RPMI8226 (cell line): ENCODE data around the gene FCHSD1.
"Not testable (repeated sequence)": the region's sequence is repeated elsewhere in the genome, so short reads cannot be mapped to it uniquely, and the experiment has no call there.

Experiments used
- DNase-seq: peaks from one replicate; pipeline ENCODE4 v3.0.0-alpha.2; 2015

The FCHSD1 gene

DNA sequence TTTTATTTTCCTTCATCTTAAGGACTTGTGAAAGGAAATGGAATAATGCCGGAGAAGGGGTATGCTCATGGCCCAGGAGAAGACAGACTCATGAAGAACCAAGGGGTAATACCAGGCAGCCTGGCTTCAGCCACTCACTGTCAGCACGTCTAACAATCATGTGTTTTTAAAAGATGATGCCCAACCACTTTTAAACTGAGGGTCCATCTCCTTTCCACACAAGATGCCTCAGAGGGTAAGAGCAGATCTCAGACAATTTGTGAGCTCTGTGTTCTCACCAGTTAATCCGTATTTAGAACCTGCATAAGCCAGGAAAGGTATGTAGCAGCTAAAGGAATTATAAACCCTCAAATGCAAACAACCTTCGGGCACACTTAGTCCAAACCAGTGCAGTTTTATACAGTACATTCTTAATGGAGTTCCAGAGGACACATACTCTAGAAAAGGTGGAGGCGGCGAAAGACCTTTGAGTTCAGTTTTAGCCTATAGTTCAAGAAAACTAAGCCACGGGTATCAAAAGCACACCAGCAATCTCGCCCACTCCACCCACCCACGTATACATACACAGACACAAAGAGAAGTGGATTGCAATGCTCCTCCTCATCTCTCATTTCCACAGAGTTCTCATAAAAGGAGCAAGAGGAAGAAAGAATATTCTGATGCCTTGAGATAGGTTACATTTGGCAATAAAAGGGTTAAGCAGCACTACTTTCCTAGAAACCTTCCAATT, 35.1 kb downstream of the FCHSD1 start:
- DNase-seq: no peak

- DNase-seq: no peak
Measured at GRCh38 chr5:141613344-141613743, 37.9 kb downstream of the FCHSD1 start.

DNA sequence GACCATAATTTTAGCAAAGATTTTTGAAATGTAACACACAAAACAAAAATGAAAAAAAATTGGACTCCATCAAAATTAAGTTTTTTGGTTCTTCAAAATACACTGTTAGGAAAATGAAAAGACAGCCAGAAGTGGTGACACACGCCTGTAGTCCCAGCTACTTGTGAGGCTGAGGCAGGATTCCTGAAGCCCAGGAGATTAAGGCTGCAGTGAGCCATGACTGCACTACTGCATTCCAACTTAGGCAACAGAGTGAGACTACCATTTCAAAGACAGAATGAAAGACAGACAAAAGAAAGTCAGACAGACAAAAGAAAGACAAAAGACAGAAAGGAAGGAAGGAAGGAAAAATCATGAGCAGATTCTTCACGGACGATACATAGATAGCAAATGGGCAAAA, 39.9 kb downstream of the FCHSD1 start:
- DNase-seq: no peak

DNA sequence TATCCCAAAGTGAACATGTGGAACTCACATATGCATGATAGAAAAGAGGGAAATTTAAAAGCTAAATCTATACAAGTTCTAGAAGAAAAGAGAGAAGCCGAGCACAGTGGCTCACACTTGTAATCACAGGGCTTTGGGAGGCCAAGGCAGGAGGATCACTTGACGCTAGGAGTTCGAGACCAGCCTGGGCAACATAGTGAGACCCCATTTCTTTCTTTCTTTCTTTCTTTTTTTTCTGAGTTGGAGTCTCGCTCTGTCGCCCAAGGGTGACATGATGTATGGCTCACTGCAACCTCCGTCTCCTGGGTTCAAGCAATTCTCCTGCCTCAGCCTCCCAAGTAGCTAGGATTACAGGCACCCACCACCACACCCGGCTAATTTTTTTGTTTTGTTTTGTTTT, 41.3 kb downstream of the FCHSD1 start:
- DNase-seq: not testable (repeated sequence)

DNA sequence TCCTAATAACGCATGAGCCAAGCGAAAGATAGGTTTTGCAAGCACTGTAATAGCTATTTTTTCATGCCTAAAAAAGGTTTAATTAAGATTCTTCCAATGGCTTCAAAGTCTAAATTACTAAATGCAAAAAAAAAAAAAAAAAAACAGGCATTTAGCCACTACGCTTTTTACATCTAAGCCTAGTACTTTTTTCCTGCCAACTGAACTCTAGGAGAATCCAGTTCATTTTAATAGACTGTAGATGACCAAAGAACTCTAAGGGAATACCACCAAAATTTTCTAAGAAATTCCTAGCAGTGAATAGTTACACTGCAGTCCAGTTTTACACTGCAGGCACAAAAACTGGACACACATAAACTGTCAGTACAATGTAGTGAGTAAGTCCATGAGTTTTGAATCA, 42.2 kb downstream of the FCHSD1 start:
- DNase-seq: no peak

DNA sequence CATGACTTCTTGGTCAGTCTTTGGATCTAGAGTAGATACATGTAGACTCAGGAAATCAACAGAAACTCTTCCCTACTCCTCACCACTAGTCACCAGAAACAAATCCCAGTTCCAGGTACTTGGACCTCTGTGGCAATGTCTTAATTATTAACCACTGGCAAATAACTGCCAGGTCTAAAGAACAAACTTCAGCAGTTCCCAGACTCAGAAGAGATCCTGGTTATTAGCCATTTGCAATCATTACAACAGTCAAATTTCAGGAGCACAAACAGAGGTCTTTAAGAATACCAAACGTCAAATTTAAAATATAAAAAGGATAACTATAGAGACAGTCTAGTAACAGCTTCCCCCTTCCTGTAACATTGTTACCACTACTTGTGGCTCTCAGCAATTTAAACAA, 42.7 kb downstream of the FCHSD1 start:
- no peak for DNase-seq

GRCh38 chr5:141608046-141608445, 43.2 kb downstream of the FCHSD1 start:
- no peak for DNase-seq

- DNase-seq: peak; percentile 87
Measured at GRCh38 chr5:141605523-141606277, 45.5 kb downstream of the FCHSD1 start.

DNA sequence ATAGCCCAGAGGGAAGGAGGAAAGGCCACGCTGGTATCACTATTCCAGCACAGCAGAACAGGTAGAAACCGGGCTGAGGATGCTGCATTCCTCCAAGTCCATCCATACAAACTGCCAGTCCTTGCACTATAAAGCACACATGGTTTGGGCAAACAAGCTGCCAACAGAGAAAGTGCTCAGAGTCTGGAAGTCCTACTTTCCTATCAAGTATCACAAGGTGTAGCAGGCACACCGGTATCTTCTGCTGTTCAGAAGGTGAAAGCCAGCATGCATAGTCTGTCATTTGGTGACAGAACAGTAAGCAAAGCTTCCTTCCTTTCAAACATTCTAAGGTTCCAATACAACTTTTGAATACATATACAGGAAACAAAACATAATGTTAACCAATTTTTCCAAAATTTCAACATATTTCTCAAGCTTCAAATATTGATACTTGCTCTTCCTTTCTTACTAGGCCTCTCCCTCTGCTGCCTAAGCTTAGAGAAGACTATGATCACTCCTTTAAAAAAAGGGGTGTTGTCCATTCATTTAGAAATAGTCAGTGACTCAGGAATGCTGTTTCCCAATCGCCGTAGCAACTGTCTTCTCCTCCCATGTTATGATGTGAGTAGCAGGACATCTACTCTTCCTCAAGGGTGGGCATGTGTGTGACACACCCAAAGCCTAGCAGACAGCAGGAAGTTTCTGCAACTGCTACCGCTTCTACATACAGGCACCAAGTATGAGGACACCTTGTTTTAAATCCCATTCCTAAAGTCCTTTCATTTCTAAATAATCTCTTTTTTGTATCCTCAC, 47.1 kb downstream of the FCHSD1 start:
- DNase-seq: no peak

DNA sequence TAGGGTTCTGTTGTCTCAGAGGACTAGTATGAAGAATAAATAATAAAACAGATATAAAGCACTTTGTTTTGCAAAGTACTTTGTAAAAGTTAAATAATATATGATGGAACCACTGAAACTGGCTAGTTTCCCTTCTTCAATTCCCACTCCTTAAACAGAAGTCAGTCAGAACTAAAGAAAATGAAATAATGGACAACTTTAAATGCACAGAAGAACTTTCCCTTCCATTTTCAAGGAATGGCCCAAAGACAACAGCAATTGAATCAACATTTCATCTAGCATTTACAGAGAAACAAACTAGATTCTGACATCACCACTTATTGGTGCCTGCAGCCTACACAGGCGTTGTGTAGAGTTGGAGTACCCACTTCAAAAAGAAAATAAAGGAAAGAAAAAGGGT, 48.6 kb downstream of the FCHSD1 start:
- no peak for DNase-seq

GRCh38 chr5:141598391-141599345, 52.5 kb downstream of the FCHSD1 start:
- DNase-seq: no peak

GRCh38 chr5:141597814-141598213, 53.4 kb downstream of the FCHSD1 start:
- DNase-seq: no peak

DNA sequence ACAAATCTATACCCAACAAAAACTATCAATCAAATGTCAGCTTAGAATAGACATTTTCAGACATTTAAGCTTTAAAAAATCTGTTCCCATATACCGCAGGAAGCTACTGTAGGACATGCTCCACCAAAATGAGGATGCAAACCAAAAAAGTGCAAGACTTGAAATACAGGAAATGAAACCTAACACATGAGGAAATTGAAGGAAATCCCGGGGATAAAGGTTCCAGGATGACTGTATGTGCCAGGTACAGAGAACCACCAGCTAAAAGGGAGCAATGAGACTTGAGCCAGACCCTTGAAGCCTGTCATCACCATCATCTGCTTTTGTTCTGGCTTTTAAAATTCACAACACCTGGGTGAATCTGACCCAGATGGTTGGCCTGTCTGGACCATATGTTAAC, 53.8 kb downstream of the FCHSD1 start:
- peak; percentile 11 for DNase-seq

DNA sequence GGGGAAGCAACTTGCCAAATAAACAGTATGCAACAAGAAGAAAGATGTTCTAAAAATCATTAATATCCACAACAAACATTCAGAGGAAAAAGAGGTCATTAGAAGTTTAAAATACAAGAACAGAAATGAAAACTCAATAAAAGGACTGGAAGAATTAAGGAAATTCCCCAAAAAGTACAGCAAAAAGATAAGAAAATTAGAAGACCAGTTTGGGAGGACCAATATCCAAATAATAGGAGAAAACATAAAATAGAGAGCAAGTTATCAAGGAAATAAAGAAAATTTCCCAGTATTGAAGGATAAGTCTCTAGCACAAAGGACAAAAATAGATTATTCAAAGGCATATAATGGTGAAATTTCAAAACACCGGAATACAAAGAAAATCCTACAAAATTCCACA, 54.4 kb downstream of the FCHSD1 start:
- DNase-seq: no peak

DNA sequence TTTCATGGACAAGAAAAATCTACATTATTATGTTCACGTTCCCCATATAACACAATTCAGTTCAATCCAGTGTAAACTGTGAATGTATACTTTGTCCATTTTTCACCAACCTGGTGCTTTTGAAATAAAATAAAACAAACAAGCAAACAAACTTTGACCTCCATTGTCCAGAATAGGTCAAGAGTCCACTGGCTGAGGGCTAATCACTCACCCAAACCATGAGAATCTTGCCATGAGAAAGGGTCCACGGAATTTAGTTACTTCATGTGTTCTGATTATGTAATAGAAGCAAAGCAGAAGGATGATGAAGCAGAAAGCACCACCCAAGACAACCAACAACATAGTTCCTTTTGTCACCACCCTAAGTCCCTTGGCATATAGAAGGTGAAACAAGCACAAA, 61.1 kb downstream of the FCHSD1 start:
- DNase-seq: no peak
